HG02588 (cell line): Measurements from ENCODE around the gene NCAN.

Source experiments
- ATAC-seq: cut with Tn5 transposase; IDR thresholded peaks from one replicate; pipeline ENCODE4 v1.9.1; 2021; ENCODE audit warnings: mild to moderate bottlenecking, moderate library complexity; ENCODE audit not compliant: unreplicated experiment

NCAN gene

DNA sequence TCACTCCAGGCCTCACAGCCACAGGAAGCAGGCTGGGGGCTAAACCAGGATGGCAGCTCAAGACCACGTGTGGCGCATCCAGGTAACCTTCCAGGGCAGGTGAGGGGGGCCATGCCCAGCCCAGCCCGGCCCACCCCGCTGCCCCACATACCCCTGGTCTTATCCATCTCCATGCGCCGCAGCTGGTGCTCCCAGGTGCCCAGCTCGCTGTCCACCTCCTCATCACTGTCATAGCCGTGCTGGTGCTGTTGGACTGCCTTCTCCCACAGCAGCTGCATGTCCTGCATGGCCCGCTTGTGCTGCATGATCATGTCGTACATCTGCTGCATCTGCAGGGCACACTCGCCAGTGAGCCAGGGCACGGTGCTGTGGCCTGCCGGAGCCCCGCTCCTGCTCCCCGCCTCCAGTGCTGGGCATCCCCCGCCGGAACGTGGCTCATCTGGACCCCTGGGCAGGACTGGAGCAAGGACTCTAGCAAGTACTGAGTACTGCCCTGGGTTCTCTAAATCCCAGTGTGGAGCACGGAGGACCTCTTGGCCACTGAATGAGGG is 67.4 kb downstream of the NCAN start:
- ATAC-seq = no peak

DNA sequence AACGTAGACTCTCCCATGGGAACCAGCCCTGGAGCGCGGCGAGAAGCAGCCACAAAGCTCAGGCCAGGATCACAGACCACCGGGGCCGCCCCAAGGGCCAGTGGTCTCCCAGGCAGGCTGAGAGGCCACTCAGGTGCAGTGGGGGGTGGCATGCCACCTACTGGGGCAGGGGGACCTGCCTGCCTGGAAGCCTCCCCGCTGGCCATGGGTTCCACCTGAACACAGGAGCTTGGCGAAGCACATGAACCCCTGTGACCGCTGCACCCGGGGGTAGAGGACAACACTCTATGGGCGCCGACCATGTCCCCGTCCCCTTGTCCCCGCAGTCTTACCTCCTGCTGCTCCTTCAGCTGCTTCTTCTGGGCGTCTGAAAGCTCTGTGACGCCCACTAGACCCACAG is 68.1 kb downstream of the NCAN start:
- no peak for ATAC-seq

DNA sequence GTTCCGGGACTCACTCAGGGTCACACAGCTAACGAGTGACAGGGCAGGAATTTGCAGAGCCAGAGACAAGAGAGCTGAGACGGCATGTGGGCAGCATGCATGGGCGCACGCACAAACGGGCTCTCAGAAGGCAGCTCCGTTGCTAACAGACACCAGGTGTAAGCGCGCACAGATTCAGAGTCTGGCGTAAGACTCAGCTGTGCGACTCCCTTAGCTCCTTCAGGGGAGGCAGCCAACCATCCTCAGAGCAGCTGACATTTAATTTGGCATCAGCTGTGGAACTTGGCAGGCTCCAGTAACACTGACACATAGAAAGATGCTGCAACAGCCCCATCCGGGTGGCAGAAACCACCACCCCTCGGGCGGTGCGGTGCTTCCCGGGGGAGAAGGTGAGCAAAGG is 68.8 kb downstream of the NCAN start:
- no peak for ATAC-seq

DNA sequence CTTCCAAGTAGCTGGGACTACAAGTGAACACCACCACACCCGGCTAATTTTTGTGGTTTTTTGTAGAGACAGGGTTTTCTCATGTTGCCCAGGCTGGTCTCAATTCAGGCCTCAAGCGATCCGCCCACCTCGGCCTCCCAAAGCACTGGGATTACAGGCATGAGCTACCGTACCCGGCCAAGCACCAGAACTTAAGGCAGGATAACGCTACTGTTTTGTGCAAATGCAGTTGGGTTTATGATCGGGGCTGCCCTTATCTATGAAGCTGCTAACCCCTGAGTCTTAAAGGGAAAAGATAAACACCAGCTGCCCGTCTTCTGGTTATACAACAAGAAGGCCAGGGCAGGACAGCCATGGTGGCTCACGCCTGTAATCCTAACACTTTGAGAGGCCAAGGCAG is 73.9 kb downstream of the NCAN start:
- no peak for ATAC-seq

DNA sequence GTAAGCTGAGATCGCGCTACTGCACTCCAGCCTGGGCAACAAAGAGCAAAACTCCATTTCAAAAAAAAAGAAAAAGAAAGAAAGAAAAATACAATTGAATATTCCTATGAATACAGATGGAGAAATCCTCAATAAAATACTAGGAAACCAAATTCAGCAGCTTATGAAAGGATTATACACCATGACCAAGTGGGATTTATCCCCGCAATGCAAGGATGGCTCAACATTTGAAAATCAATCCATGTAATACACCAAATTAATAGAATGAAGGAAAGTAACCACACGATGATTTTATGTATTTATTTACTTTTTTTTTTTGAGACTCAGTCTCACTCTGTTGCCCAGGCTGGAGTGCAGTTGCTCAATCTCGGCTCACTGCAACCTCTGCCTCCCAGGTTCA is 80.8 kb downstream of the NCAN start:
- no peak for ATAC-seq

DNA sequence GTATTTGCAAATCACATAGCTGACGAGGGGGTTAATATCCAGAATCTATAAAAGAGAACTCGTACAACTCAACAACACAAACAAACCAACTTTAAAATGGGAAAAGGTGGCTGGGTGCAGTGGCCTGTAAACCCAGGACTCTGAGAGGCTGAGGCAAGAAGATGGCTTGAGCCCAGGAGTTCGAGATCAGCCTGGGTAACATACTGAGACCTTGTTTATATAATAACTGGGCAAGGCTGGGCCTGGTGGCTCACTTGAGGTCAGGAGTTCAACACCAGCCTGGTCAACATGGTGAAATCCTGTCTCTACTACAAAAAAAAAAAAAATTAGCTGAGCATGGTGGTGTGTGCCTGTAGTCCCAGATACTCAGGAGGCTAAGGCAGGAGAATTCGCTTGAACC is 83.2 kb downstream of the NCAN start:
- no peak for ATAC-seq

DNA sequence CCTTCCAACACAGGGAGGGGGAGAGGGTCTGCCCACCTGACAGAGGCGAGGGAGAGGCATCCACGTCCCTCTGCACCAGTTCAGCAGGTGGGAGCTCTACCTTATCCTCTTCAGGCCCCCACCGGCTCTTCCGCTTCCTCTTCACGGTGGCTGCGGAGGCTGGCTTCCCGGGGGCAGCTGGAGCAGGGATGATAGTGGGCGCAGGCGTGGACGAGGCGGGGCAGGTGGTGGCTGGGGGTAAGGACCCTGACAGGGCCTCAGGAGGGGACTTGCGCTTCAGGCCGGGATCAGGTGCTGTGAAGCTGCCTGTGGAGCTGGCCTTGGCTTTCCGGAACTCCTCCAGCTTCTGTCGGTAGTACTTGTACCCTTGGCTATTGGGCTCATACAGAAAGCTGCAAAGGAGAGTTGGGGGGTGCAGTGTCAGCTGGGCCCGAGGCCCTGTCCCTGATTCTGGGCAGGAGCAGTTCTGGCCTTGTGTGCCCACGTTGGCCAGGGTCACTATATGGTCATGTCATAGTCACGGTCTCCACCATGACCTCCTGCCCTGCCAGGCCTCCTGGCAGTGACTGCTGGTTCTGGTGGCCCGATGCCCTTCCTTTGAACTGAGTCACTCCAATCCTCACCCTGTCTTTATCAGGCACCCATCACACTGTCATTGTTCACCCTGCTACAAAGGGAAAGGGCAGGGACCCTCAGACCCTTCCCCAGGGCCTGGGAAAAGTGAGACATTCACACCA is 85.4 kb downstream of the NCAN start:
- ATAC-seq = no peak

DNA sequence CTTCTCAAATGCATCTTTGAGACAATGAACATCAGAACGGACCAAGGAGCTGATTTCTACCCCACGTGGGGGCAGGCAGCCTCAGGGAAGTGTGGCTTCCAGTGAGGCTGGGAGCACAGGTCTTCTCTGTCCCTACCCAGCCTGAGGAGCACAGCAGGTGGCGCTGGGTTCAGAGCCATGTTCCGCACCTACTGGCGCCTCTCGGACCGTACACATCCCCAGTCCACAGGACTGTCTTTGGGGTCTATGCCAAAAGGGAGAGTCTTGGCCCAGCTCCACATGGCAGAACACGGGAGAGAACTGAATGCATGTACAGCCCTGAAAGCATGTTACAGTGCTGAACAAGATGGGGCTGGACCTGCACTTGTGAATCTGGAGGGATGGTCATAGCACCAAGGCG is 86.0 kb downstream of the NCAN start:
- no peak for ATAC-seq

DNA sequence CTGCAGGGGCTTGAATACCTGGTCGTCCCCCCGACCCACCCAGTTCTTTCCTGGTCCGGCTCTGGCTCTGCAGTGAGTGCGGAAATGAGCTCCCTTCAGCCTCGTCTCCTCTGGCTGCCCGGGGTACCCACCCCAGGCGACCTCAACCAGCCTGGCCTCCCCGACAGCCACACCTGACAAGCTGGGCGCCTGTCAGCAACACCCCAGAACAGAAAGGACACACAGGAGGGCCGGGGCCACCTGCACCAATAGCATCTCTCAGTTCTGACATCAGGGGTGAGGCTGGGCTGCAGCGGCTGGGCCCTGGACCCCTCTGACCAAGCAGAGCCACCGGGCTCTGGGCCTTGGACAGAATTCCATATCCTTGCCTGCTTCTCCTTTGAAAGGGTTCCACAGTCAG is 88.9 kb downstream of the NCAN start:
- ATAC-seq = no peak
